SK-N-DZ (cell line): Measurements from ENCODE around the gene CILP. TPM values are rescaled to one million over a fixed set of nuclear protein-coding genes. Genes with fewer than 3 reads are reported as not detected.
"Not testable (repeated sequence)": the region's sequence is repeated elsewhere in the genome, so short reads cannot be mapped to it uniquely, and the experiment has no call there.

ENCODE experiments used
- DNase-seq: peaks from one replicate; pipeline ENCODE4 v3.0.0-alpha.2; 2015; ENCODE audit warnings: low spot score
- polyA plus RNA-seq, 2 experiments: library from polyadenylated mRNA; depleted of rRNA; stranded (reverse); fragments of >200 nt; gene quantifications; 2 replicates each; pipeline ENCODE4 v1.2.3, GENCODE V29; 2014

CILP gene, protein sequence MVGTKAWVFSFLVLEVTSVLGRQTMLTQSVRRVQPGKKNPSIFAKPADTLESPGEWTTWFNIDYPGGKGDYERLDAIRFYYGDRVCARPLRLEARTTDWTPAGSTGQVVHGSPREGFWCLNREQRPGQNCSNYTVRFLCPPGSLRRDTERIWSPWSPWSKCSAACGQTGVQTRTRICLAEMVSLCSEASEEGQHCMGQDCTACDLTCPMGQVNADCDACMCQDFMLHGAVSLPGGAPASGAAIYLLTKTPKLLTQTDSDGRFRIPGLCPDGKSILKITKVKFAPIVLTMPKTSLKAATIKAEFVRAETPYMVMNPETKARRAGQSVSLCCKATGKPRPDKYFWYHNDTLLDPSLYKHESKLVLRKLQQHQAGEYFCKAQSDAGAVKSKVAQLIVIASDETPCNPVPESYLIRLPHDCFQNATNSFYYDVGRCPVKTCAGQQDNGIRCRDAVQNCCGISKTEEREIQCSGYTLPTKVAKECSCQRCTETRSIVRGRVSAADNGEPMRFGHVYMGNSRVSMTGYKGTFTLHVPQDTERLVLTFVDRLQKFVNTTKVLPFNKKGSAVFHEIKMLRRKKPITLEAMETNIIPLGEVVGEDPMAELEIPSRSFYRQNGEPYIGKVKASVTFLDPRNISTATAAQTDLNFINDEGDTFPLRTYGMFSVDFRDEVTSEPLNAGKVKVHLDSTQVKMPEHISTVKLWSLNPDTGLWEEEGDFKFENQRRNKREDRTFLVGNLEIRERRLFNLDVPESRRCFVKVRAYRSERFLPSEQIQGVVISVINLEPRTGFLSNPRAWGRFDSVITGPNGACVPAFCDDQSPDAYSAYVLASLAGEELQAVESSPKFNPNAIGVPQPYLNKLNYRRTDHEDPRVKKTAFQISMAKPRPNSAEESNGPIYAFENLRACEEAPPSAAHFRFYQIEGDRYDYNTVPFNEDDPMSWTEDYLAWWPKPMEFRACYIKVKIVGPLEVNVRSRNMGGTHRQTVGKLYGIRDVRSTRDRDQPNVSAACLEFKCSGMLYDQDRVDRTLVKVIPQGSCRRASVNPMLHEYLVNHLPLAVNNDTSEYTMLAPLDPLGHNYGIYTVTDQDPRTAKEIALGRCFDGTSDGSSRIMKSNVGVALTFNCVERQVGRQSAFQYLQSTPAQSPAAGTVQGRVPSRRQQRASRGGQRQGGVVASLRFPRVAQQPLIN
- not detected in 2 replicates for polyA plus RNA-seq (2014; cell fraction: cytosol; rRNA removed)
- polyA plus RNA-seq (2014; cell fraction: nucleus; rRNA removed) = 0.06 TPM in 1 of 2 replicates, not detected in the other

DNA sequence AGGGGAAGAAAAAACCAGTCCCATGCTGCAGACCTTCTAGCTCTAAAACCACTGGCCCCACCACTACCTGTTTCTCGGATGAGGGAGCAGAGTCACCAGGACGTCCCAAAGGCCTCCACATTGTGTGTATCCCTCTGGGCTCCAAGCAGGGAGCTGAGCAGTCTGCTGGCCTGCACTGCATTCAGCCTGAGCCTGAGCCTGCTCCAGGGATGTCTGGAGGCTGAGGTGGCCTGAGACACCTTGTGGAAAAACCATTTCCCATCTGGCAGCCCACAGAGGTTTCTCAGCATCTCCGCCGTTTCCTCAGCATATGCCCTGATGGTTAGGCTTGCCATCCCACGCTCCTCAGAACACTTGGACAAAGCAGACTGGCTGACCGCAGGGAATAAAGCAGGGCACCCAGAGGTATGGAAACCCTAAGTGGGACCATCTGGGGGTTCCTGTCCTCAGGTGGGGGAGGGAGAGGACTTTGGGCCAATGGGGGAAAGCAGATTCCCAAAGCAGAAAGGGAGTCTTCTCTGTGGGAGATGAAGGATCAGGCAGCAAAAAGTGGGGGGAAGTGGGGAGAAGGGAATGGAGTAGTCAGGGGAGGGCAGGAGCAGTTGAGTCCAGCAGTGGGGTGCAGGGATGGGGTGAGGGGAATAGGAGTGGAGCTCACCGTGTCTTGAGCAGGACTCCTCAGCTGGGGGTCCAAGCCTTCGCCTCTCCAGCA, at the start of gene CILP:
Gene CILP, minus strand, starts transcription at position 704 of the 712 bp plus-strand sequence. CDS start 1,718 bp downstream, outside the sequence.
- no peak for DNase-seq

DNA sequence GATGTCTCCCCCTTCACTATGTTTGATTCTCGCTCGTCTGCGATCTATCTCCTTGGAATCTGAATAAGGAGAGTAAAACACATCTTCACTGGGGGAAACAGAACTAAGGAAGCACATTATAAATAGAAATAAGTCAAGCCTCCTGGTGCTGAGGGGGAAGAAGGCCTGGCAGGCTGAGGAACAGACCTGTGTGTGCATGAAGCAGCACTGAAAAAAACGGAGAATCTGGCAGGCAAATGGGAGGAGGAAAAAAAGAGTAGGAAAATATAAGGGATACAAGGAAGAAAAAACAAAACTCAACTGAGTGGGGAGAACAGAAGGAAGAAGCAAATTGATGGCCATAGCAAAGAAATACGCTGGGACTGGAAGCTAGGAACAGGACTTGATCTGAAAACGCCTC, 49.7 kb upstream of the CILP start:
- no peak for DNase-seq

DNA sequence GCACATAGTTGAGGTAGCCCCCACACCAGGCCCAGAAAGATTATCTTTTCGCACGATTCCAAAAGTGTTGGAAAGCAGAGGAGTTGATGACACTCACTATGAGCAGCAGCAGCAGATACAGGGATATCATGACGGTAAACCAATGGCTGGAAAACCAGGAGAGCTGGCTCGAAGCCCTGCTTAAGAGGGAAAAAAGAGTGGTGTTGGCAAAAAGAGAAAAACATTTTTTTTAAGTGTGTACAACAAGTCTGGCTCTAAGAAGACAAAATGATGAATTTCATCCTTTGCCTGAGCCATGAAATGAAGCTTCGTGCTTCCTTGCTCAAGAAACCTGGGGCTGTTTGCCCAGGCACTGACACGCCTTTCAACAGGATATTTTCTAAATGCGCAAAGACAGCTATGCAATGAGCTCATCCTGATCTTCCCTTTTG, 48.1 kb upstream of the CILP start:
- DNase-seq = no peak

DNA sequence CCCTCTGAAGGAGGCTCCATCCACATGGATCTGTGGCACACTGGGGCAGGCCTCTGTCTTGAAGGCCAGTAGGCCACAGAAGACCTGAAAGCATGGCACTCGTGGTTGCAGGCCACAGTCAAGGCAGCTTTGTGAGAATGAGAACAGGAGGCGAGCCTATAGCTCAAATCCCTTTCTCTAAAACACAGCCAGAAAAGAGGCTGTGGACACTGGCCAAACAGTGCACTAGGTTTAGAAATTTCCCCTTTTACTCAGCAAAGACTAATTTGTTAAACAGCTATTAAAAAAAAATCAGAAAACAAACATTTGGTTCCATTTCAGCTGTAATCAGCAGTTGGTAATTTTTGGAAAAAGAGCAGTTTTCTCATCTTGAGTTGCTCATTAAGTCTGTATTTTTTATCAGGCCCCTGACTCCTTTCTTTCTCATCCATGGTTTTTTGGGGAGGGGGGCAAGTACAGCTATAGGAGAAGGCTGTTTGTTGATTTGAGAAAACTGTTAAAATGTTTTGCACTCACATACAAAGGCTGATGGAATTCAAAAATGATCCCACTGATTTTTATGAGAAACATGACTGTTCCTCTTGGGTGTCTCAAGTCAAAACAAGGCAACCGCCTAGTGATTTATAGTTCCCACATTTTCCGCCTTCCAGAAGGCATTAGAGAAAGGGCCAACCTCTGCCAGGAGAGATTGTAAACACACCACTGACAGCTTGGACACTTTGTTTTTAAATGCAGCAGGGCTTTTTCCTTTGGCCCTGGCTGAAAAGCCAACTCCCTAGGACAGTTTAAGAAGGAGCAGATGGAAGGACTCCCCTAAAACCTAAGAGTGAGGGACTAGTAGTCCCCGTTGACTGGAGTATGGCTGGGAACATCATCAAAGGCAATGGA, 47.3 kb upstream of the CILP start:
- no peak for DNase-seq

DNA sequence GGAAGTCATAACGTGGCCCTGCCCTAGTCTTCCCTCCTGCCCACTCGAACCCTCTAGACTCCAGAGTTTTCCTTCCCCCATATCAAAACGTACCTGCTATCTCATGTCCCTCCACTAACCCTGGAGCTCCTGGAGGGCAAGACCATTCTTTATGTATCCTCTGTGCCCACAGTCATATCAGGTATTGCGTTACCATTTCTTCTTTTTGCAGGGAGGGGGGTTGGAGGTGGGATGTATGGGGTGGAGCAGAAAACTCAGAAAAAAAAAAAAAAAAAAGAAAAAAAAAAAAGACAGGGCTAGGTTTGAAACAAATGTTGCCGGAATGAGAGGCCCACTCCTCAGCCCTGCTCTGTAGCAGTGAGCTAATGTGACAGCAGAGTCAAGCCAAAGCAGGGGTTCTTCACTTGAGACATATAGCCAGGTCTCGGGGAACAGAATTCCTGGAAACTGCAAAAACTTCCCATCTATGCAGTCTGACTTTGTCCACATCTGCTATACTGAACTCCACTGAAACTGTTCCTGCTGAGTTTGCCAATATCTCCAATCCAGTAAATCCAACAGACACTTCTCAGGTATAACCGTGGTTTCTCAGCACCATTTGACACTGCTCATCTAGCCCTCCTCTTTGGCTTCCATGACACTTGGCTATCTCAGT, 44.3 kb upstream of the CILP start:
- no peak for DNase-seq

DNA sequence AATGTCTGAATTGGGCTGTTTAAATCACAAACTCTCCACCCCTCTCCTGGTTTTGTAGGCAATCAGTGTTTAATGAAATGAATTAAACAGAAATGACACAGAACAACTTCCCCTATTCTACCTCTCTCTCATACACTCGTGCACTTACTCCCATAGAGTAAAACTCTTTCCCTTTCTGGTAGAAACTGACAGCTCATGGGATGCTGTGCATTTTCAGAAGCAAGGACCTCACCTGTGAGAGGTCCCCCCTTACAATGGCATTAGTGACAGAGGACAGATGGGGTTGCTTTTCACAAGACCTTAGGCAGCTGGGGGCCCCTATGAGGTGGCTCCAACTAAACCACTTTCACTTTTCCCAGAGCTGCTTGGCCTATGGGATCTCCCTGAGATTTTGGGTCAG, 43.5 kb upstream of the CILP start:
- no peak for DNase-seq

DNA sequence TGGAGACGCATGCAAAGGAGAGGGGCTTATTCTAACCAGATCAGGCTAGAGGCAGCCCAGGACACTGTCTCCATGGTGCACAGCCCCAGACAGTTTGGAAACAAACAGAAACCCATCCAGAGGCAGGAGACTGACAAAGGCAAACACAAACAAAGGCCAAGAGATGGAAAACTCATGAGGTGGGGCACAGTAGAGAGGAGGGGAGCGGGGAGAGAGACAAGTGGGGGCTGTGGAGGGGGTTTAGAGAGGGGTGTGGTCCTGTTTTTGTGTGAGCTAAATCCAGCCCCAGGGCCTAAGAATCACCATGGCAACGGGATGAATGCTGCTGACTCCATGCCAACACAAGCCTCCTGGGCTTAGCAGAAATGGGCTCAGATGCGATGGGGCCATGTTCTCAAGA, 43.1 kb upstream of the CILP start:
- no peak for DNase-seq

DNA sequence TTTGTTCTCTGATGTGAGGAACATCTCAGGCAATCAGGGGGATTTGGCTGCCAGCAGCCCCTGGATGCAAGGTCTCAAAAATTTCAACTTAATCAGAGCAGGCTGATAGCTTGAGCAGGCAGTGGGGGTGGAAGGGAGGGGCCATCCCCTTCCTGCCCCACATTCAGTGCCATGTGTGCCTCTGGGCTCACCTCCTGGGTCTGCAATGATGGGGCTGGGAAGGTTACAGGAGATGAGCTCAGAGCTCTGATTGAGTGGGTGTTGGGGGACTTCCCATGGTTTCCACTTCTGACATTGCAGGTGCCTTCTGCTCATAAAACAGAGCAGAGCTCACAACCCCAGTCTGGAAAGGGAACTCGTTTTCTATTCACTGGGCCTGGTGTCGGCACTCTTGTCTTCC, 38.4 kb upstream of the CILP start:
- DNase-seq = no peak

DNA sequence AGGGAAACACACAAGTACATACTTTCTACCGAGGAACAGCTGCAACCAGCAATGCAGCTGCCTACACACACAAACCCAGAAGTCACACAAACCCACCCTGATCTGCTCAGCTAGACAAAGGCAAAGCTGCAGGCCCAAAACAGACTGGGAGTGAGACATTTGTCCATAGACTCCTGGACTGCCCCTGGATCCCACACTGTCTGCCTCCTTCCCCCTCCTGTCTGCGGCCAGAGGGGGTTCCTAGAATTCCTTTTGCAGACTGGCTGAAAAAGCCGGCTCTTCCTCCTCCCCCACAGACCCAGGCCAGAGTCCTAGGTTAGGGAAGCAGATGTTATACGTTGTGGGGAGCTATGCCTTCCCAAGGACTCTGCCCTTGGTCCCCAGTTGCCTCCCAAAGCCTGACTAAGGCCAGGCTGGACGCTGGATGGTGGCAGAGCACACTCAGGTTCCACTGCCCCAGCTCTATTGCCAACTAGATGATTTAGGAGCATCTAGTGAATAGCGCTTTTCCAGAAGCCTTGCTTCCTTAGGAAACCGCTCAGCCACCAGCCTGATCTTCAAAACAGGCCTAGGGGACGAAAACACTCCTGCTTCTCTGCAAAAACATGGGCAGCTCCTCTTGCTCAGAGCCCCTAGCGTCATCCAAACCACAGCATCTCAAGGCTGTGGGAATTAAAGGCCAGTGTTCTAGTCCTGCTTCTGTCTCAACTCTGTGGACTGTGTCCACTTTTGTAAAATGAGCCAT, 37.4 kb upstream of the CILP start:
- DNase-seq = no peak

DNA sequence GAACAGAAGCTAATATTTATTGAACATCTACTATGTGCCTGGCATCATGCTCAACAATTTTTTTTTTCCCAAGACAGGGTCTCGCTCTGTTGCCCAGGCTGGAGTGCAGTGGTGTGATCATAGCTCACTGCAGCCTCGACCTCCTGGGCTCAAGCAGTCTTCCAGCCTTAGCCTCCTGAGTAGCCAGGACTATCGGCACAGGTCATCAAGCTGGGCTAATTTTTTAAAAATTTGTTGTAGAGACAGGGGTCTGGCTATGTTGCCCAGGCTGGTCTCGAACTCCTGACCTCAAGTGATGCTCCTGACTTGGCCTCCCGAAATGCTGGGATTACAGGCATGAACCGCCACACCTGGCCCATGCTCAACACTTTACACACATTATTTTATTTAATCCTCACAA, 35.7 kb upstream of the CILP start:
- DNase-seq = no peak

DNA sequence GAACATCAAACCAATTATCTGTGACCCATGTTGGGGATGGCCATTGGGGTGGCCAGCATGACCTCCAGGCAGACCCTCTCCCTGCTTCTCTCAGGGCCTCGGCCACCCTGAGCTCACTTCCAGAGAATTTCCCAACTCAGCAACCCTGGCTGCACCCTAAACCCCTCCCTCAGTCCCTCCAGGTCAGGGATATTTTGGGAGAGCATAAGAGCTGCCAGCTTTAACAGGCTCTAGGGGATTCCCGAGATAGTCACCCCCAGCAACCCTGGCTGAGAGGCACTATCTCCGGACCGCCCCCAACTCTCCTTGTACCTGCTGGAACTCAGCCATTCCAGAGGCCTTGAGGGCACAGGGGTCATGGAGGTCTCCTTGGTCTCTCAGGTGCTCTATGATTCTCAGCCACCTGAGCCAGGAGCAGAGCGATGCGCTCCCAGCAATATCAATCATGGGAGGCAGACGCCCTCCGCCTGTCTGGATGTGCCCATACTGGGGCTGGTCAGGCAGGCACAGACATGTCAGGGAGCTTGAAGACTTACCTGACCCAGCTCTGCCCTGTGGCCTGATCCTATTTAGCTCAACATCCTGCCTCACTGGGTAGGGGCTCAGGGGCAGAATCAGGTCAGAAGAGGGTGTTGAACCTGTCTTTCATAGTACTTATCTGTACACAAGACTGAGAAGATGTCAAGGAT, 34.9 kb upstream of the CILP start:
- no peak for DNase-seq

DNA sequence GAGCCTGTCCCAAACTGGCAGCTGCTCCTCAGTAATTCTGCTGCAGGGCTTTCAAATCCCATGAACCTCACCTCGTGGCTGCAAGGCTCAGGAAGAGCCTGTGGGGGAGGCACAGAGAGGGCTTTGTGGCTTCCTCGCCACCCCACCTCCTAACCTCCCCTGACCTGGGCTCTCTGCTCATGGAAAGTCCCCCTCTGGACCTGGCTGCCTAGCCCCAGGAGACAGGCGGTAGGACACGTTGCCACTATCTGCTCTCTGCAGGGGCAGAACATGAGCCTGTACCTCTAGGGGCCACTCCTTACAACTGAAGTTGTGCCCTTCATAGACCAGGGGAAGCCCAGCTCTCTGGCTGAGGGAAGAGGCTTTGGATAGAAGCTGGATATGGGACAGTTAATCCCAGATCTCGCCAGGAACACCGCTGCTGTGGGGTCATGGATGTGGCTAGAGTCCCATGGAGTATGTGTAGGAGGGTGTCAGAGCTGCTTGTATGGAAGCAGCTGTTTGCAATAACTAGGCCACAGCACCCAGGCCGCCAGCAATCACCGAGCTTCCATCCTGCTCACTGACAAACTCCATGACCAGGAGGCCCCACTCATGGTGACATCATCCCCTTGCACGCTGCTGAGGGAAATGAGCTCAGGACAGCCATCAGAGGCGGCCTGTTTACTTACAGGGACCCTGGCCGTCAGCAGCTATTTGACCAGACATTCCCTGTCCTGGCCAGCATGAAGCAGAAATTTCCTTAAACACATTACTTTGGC, 34.0 kb upstream of the CILP start:
- peak; percentile 48 for DNase-seq

DNA sequence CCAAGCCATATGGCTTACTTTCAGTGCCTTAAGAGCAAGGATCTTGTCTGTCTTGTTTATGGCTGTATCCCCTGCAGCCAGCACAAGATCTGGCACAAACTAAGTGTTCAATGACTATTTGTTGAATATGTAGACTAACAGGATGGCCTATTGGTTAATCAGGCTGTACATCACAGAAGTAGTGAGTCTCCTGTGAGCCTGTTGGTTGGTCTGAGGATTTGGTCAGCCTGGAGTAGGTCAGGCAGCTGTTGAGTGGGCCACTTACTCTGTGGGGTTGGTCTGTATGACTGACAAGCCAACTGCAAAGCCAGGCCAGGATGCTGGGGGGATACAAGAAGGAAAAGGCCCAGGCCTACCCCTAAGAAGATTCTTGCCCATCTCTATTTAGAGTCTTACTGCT, 33.4 kb upstream of the CILP start:
- no peak for DNase-seq

DNA sequence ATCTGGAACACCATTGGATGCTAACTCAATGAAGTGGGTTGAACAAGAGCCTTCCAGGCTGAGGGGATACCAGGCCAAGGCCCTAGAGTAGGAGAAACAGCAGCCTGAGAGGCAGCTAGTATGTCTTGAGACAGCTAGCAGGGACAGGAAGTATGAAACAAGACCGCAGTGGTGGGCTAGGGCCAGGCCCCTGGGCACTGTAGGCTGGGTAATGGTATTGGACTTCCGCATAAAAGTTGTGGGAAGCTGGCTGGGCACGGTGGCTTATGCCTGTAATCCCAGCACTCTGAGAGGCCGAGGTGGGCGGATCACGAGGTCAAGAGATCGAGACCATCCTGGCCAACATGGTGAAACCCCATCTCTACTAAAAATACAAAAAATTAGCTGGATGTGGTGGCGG, 25.2 kb upstream of the CILP start:
- DNase-seq = not testable (repeated sequence)

DNA sequence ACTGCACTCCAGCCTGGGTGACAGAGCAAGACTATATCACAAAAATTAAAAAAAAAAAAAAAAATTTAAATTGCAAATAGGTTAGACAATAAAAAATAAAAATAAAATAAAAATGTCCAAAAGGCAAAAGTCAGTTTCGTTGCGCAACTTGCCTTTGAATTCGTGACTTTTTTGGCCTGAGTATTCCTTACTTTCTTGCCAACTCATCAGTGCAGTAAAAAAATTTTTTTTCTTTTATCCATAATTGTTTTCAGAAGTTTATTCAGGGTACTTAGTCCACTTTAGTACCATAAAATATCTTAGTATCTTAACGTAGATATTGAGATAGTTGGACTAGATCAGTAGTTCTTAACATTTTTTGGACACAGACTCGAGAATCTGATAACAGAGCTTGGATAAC, 22.4 kb upstream of the CILP start:
- DNase-seq = no peak

DNA sequence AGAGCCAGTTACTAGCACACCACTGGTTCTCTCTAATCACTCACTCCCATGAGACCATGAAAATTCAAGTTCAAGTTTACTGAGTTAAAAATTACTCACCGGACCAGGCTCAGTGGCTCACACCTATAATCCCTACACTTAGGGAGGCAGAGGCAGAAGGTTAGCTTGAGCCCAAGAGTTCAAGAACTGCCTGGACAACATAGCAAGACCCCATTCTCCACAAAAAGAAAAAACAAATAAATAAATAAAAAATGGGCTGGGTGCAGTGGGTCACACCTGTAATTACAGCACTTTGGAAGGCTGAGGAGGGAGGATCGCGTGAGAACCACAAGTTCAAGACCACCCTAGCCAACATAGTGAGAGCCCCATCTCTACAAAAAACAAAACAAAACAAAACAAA, 21.2 kb upstream of the CILP start:
- DNase-seq = no peak

DNA sequence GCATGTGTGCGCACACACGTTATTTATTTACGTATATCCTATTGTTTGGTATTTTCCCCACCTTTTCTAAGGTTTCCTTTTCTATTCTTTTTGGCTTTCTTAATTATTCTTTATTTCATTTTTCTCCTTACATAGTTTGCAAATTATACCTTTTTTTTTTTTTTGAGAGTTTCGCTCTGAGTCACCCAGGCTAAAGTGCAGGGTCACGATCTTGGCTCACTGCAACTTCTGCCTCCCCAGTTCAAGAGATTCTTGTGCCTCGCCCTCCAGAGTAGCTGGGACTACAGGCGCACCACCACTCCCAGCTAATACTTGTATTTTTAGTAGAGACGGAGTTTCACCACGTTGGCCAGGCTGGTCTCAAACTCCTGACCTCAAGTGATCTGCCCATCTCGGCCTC, 20.0 kb upstream of the CILP start:
- no peak for DNase-seq

DNA sequence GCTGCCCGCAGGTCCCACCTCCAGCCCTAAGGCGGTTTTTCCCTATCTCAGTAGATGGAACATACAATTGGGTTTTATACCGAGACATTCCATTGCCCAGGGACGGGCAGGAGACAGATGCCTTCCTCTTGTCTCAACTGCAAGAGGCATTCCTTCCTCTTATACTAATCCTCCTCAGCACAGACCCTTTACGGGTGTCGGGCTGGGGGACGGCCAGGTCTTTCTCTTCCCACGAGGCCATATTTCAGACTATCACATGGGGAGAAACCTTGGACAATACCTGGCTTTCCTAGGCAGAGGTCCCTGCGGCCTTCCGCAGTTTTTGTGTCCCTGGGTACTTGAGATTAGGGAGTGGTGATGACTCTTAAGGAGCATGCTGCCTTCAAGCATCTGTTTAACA, 15.6 kb upstream of the CILP start:
- DNase-seq = not testable (repeated sequence)
